UCSD-AML1 (cell line): Measurements from ENCODE around the gene PHLDA1.
"Not testable (repeated sequence)": the region's sequence is repeated elsewhere in the genome, so short reads cannot be mapped to it uniquely, and the experiment has no call there.

Experiments
- DNase-seq: peaks from one replicate; lab custom pipeline; 2025; ENCODE audit not compliant: unreplicated experiment; lab: John Stamatoyannopoulos, UW

Gene PHLDA1

GRCh38 chr12:76020281-76020680, 11.3 kb downstream of the PHLDA1 start:
- DNase-seq: peak; percentile 34

DNA sequence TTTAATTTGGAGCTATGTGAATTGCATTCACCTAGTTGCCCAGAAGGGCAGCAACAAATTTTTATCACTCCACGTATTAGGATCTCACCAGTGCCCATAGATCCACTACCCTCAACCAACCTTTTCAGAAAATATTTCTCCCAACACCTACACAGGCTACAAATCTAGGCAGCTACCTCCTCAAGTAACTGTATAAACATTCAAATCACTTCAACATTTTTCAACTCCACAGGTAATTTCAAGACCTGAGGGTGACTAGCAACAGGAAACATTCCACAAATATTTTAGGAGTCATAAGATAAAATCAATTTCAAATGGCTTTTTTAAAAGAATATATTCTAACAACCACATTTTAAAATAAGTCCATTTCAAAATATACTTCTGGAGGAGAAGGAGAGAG, 12.9 kb downstream of the PHLDA1 start:
- DNase-seq: no peak

DNA sequence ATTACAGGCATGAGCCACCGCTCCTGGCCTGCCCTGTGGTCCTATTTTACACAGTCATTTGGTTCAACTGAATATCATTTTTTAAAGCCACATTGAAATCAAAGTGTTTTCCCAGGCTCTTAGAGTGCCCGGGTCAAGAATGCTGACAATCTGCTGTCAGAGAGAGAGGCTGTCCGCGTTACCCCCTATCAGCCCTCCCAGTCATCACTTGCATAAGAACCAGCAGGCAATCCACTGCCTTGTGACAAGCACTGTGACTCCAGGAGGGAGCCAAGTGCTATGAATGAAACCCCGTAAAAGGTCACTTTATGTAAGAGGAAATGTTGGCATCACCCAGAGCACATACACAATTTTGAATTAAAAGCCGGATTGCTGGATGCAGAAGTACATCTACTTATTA, 13.5 kb downstream of the PHLDA1 start:
- DNase-seq: no peak

DNA sequence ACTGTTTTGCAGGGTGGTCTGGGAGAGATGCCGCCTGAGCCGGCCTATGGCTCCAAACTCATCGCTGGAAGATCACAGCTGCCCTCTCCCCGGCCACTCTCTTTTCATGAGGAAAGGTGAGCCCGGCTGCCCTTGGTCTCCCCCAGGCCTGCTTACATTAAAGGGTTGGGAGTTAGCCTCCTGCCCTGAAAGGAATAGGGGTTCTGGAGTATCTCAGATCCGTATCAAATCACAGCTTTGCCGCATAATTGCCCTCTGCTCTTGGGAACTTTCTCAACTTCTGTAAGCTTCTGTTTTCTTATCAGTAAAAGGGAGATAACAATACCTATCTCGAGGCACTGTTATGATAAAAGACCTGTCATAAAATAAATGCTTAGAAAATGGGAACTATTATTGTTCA, 17.6 kb downstream of the PHLDA1 start:
- DNase-seq: no peak

DNA sequence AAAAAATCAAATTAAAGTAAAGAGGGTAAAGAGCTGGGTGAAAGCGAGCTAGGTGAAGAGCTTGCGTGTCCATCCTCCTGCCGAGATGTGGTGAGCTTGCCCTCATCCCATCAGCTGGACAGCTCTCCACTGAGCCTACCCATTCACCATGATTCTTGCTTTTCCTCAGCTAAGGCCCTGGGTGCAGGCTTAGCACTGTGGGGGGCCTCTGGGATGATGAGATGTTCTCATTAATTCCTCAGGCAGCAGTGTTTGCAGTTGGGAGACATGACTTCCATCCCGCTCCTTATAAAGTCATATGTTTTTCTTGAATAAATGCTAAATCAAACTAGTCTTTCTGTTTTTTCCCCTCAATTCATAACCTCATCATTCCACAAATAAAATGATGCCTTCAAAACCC, 18.0 kb downstream of the PHLDA1 start:
- no peak for DNase-seq

DNA sequence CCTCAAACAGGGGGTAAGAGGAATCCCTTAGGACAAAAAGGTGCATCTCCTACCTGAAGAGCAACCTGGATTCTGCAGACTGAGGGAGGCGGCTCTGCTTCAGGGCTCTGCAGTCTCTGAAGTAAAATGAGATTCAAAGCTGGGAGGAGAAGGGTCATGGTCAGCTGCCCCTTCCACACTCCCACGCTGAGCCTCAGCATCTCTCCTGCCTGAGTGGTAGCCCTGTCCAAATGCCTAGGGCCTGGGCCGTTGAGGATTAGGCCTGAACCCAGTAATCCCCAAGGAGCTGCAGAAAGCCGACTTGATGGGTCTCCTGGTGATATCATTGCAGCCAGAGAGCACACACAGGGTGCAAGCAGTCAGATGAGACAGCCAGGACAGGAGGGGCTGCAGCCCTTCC, 18.9 kb downstream of the PHLDA1 start:
- no peak for DNase-seq

GRCh38 chr12:76010732-76011458, 20.7 kb downstream of the PHLDA1 start:
- no peak for DNase-seq

DNA sequence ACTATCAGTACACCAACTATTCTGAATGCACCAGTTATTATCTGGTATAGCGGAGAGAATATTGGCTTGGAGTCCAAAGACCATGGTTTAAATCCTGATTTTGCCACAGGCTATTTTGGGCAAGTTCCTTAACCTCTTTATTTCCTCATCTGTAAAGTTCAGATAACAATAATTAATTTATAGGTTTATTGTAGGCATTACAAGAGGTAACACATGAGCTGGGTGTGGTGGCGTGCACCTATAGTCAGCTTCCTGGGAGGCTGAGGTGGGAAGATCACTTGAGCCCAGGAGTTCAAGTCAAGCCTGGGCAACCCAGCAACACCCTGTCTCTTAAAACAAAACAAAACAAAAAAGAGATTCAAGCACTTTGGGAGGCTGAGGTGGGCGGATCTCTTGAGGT, 23.1 kb downstream of the PHLDA1 start:
- DNase-seq: no peak

DNA sequence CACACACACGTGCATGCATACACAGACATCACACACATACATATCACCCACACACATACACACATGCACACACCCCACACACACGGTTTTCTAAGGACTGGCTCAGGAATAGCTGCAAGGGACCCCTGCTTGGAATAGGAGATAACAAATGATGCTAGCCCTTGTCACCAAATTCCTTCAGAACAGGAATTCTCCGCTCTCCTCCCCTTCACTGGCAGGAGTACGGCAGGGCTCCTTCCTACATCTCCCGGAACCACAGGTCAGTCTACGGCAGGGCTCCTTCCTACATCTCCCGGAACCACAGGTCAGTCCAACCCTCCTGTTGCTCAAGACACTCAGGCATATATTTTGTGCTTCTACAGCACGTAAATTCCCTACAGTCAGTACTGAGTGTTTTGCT, 23.9 kb downstream of the PHLDA1 start:
- no peak for DNase-seq

- no peak for DNase-seq
These were observed 25.3 kb downstream of the PHLDA1 start for GRCh38 chr12:76006028-76006925.

- no peak for DNase-seq
These were observed 28.3 kb downstream of the PHLDA1 start for GRCh38 chr12:76003355-76003638.

DNA sequence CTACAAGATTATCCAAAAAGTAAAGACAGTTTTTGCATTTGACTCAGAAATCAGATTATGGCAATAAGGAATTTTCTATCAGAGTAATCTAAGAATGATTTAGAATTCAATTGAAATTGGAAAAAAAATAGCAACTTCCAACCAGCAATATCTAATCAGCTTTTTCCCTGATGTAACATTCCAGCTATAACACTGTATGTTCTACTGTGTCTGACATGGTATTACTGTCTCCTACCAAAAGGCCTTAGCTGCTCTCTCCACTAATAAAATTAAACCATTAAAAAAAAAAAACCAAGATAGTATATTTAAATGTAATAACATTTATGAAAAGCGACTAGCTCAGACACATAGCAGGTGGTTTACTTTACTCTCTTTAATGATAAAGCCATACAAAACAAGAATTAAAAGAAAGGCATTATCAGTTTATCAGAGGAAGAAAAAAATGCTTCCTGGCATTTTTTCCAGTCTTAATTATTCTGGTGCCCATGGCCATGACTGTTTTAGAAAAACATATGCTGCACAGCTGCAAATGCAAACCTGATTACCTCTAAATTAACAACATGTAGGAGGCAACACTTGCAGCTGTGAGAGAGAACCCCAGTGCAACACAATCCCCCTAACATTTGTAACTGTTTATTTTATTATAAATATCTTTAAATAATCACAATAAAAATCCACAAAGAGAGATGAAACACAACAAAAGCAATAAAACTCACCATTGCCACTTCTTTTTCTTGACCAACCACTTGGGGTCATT, 28.8 kb downstream of the PHLDA1 start:
- DNase-seq: no peak

- DNase-seq: no peak
These were observed 33.1 kb downstream of the PHLDA1 start for GRCh38 chr12:75998292-75999063.

DNA sequence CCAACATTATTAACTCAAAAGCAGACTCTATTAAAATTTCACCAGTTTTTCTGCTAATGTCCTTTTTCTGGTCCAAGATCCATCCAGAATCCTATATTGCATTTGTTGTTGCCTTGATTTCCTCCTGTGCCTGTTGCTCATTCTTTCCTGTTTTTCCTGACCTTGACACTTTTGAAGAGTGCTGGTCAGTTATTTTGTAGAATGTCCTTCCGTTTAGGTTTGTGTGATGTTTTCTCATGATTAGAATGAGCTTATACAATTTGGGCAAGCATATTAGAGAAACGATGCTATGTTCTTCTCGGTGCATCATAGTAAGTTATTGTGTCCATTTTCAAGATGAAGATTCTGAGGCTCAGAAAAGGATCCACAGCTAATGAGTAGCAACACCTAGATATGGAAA, 33.9 kb downstream of the PHLDA1 start:
- no peak for DNase-seq

DNA sequence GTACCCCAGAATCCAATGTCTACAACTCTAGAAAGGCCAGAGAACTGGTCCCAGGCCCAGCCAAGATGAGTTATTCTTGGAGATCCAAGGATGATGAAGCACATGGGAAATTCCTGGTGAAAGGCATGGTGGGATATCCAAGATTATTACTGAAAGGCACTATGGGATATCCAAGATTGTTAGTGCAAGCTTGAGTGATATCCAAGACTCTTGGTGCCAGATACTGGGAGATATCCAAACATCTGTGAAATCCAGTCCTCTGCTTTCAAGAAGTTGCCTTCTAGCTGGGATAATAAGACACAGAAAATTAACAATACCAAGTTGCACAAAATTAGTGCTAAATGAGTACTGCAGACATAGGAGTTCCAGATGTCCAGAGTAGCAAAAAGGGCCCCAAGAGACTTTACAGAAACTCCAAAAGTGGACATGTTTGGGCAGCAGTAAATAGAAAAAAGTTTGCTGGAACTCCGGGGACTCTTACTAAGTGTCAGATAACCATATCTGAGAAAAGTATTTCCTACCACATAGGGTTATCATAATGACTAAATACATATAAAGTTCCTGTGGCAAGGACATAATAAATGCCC, 34.6 kb downstream of the PHLDA1 start:
- DNase-seq: no peak

DNA sequence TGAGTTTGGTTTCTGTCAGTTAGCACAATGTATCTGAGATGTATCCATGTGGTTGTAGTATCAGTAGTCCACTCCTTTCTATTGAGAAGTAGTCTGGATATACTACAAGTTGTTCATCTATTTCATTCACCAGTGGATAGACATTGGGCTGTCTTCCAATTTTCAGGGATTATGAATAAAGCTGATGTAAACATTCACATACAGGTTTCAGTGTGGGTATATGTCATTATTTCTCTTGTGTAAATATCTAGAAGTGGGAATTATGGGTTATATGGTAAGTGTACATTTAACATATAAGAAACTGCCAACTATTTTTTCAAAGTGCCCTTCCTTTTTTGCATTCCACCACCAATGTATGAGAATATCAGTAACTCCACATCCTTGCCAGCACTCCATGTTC, 35.9 kb downstream of the PHLDA1 start:
- DNase-seq: no peak

DNA sequence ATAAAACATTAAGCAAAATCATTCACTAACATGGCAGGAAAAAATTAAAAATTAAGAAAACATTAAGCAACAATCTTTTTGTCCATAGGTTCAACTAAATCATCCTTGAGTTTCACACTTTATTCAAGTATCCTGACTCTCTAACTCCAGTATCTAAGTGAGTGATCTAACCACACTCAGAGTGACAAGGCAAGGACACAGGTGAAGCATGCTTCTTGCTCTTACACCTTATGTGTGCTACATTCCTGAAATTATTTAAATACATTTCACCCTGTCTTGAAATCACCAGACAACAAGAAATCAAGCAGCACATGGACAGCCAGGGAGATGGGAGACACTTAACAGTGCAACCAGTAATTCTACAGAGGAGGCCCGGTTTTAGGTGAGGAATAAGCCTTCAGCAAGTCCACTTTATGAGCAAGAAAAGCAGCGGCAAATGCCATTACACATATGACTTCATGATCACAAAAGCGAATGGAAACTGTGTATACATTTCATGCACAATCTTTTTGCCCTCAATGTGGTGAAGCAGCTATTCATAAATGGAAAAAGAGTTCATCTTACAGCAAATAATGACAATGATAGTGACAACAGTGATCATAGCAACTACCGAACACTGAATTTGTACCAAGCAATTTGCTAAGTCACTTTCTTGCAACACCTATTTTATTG, 37.4 kb downstream of the PHLDA1 start:
- DNase-seq: no peak

GRCh38 chr12:75991753-75992152, 39.8 kb downstream of the PHLDA1 start:
- no peak for DNase-seq

DNA sequence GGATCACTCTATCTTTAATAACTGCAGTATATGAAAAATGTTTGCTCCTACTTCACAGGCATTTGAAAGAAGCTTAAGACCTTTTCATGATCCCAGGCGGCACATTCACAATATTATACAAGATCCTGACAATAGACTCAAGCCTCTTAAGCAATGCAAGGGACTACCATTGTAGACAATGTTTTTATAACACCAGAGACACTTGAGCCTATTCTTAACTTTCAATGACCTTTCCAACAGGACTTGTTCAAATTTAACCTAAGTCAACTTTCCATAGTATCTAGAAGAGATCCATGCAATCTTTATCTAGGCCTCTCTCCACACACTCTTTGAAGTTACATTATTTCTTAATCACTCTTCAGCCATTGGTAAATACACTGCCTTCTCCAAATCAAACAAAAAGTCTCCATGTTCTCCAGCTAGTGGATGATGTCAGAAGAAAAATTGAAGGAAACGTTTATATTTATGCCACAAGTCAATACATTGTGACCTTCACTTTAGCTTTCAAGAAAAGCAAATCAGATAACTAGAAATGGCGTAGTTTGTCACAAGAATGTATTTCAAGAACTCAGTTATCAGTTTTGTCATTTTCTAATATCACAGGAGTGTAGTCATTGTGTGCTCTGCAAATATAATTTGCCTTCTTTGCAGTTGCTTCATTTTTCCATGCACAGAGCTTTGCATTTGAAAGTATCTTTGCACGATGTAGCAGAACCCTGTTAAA, 41.2 kb downstream of the PHLDA1 start:
- DNase-seq: no peak

DNA sequence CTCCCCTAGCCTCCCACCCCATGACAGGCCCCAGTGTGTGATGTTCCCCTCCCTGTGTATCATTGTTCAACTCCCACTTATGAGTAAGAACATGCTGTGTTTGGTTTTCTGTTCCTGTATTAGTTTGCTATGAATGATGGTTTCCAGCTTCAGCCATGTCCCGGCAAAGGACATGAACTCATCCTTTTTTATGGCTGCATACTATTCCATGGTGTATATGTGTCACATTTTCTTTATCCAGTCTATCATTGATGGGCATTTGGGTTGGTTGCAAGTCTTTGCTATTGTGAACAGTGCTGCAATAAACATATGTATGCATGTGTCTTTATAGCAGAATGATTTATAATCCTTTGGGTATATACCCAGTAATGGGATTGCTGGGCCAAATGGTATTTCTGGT, 43.9 kb downstream of the PHLDA1 start:
- not testable (repeated sequence) for DNase-seq
